Panc1 (cell line): ENCODE measurements around the gene ADH1A. TPM values are rescaled to one million over a fixed set of nuclear protein-coding genes. Genes with fewer than 3 reads are reported as not detected.

Experiments used
- ATAC-seq: fragments of 200-7000 bp; cut with Tn5 transposase; 2 replicates; pipeline ENCODE4 v1.9.1; 2020; ENCODE audit warnings: mild to moderate bottlenecking, moderate library complexity
- Bru-seq: library from RNA; stranded (reverse); fragments of 400-500 nt; gene quantifications from one replicate; lab custom pipeline; 2021; lab: Mats Ljungman, UMichigan
- BruChase-seq, 2 experiments: library from RNA; stranded (reverse); fragments of 400-500 nt; gene quantifications; one replicate each; lab custom pipeline; 2021; lab: Mats Ljungman, UMichigan
- BruUV-seq: library from RNA; stranded (reverse); fragments of 400-500 nt; replicated peaks from 2 replicates; lab custom pipeline; 2021; lab: Mats Ljungman, UMichigan
- CTCF ChIA-PET: fragments of 300-600 bp; sonication (Branson Sonifier 250); formaldehyde crosslinking; loops from one replicate; lab custom pipeline; 2022; ENCODE audit warnings: antibody characterized with exemption; lab: Charles Lee
- POLR2A ChIA-PET: fragments of 300-600 bp; sonication (Branson Sonifier 250); formaldehyde crosslinking; loops from one replicate; lab custom pipeline; 2022; ENCODE audit warnings: antibody characterized with exemption; lab: Charles Lee
- DNase-seq: peaks from one replicate; pipeline ENCODE4 v3.0.0-alpha.2; 2010; ENCODE audit warnings: low read depth, low spot score
- H3K27ac ChIP-seq: 2 replicates; pipeline ENCODE4 v1.5.1; 2011; ENCODE audit warnings: mild to moderate bottlenecking, low read length, inconsistent platforms
- H3K27me3 ChIP-seq: fragments of 200-500 bp; sonication (Bioruptor generic); 2 replicates; pipeline ENCODE4 v1.6.0; 2014; ENCODE audit warnings: low read length, inconsistent platforms; ENCODE audit not compliant: control insufficient read depth, insufficient read depth
- H3K36me3 ChIP-seq: fragments of 200-500 bp; sonication (Bioruptor generic); 2 replicates; pipeline ENCODE4 v1.5.1; 2014; ENCODE audit warnings: inconsistent platforms, mild to moderate bottlenecking, low read length, moderate library complexity; ENCODE audit not compliant: control insufficient read depth, insufficient read depth
- H3K4me1 ChIP-seq: 2 replicates; pipeline ENCODE4 v1.5.1; 2011; ENCODE audit warnings: inconsistent platforms, mild to moderate bottlenecking, low read length, moderate library complexity; ENCODE audit not compliant: control insufficient read depth, insufficient read depth
- H3K4me3 ChIP-seq, 2 experiments: 2 replicates each; pipeline ENCODE4 v1.5.1; 2011 to 2012; ENCODE audit warnings: low read depth in 2 of 2, low read length in 2 of 2, mild to moderate bottlenecking in 2 of 2, inconsistent platforms in 1 of 2, moderate library complexity in 1 of 2
- H3K9me3 ChIP-seq: fragments of 200-500 bp; sonication (Bioruptor generic); 2 replicates; pipeline ENCODE4 v1.5.1; 2014; ENCODE audit warnings: low read depth, mild to moderate bottlenecking, inconsistent platforms, low read length, moderate library complexity; ENCODE audit not compliant: control insufficient read depth, insufficient read depth
- CTCF ChIP-seq: fragments of 450-650 bp; IDR thresholded peaks from 2 replicates; pipeline ENCODE4 v1.5.1; 2017; ENCODE audit warnings: mild to moderate bottlenecking
- POLR2AphosphoS5 ChIP-seq: IDR thresholded peaks from 2 replicates; pipeline ENCODE4 v1.6.1; 2012; ENCODE audit warnings: mild to moderate bottlenecking, low read depth, low read length, moderate library complexity
- REST ChIP-seq, 2 experiments: IDR thresholded peaks; 2 replicates each; pipeline ENCODE4 v1.6.1; 2011 to 2012; ENCODE audit warnings: low read depth in 2 of 2, control low read depth in 1 of 2, low read length in 1 of 2, mild to moderate bottlenecking in 1 of 2, moderate library complexity in 1 of 2; ENCODE audit not compliant: insufficient read depth in 1 of 2
- SIN3A ChIP-seq: IDR thresholded peaks from 2 replicates; pipeline ENCODE4 v1.6.1; 2012; ENCODE audit warnings: low read depth, mild to moderate bottlenecking, low read length, moderate library complexity, borderline replicate concordance; ENCODE audit not compliant: insufficient read depth
- TCF7L2 ChIP-seq: IDR thresholded peaks from 2 replicates; pipeline ENCODE4 v1.6.1; 2011; ENCODE audit warnings: mild to moderate bottlenecking, low read depth, low read length, inconsistent platforms
- in situ Hi-C: cut with HindIII; loops from 2 replicates; pipeline ENCODE4 v1.10.0; 2016; ENCODE audit warnings: low sequenced_read_pairs, low pct_unique_long_range_greater_than_20kb
- intact Hi-C: fragments of 100-400 bp; cut with micrococcal nuclease; formaldehyde crosslinking; loops from one replicate; pipeline ENCODE4 v1.10.0; 2022; ENCODE audit not compliant: unreplicated experiment
- long read RNA-seq: library from polyadenylated mRNA; unstranded; transcript quantifications from one replicate; pipeline ENCODE4 v2.0.0, GENCODE V29; 2021; ENCODE audit not compliant: unreplicated experiment
- polyA plus RNA-seq: library from polyadenylated mRNA; unstranded; fragments of >200 nt; gene quantifications from one replicate; pipeline ENCODE4 v1.2.1, GENCODE V29; 2012; ENCODE audit warnings: missing spikeins; ENCODE audit not compliant: insufficient read length
- total RNA-seq: library from RNA; stranded (reverse); gene quantifications from one replicate; pipeline ENCODE4 v1.2.1, GENCODE V29; 2021; ENCODE audit not compliant: unreplicated experiment

ADH1A gene
- total RNA-seq (not detected), Bru-seq, nascent RNA (percentile 6 among the genes with signal in this experiment), BruChase-seq, experiment 1, labeled RNA remaining after a 2-hour chase (not detected), BruChase-seq, experiment 2, labeled RNA remaining after a 6-hour chase (not detected)
- polyA plus RNA-seq, result not detected
- long read RNA-seq, result 0 reads

- TF ChIP-seq POLR2AphosphoS5 (no peak), SIN3A (no peak), CTCF (no peak), REST (IDR thresholded peaks at IDR 0.05; ENCODE audit: insufficient read depth in 1 of 2, low read depth in 2 of 2, low read length in 1 of 2) (no peak), TCF7L2 (no peak)
- no peaks in the 10 kb centered on the region for H3K27me3 ChIP-seq
- no peaks in the 10 kb centered on the region for H3K9me3 ChIP-seq
- no TSS peak for BruUV-seq
- POLR2A ChIA-PET, result no interaction called here
- ATAC-seq, result no peak
- in situ Hi-C loops, result no loop called here
- intact Hi-C loops, result no loop called here
- no peaks in the 10 kb centered on the region for H3K36me3 ChIP-seq
- no peaks in the 10 kb centered on the region for H3K4me1 ChIP-seq
- no peak for DNase-seq
- H3K27ac ChIP-seq, result no peak within 1 kb of the TSS
- no peak within 1 kb of the TSS for H3K4me3 ChIP-seq
- CTCF ChIA-PET, result no interaction called here
Observed at GRCh38 chr4:99290848-99291786, at the start of gene ADH1A. Gene ADH1A (minus strand): TSS chr4:99290985. CDS start chr4:99290914, 71 bp downstream.

GRCh38 chr4:99339172-99339571, 48.4 kb upstream of the ADH1A start:
- in situ Hi-C loops, result no loop called here
- CTCF ChIA-PET, result no interaction called here
- intact Hi-C loops, result no loop called here

More at GRCh38 chr4:99339172-99339571, 48.4 kb upstream of the ADH1A start:
- no peak for ATAC-seq
- no peak for DNase-seq
- Histone ChIP-seq H3K9me3 (no peaks in the 10 kb centered on the region), H3K27ac (no peak overlapping the region), H3K27me3 (no peaks in the 10 kb centered on the region), H3K4me3 (no peak overlapping the region), H3K36me3 (no peaks in the 10 kb centered on the region), H3K4me1 (no peaks in the 10 kb centered on the region)
- TF ChIP-seq TCF7L2, result no peak
- no TSS peak for BruUV-seq
- POLR2A ChIA-PET, result no interaction called here
